Transverse colon (tissue), 4 donors: ENCODE results near the gene B3GNT7. TPM values are rescaled to one million over a fixed set of nuclear protein-coding genes. Genes with fewer than 3 reads are reported as not detected.

Experiments
- DNase-seq: peaks from one replicate; pipeline ENCODE4 v3.0.0-alpha.2; 2019
- H3K27ac ChIP-seq, 4 donors: fragments of 200-600 bp; sonication (generic); 2 replicates each; pipeline ENCODE4 v1.5.1; 2016 to 2018; ENCODE audit warnings: inconsistent platforms in 4 of 4
- H3K27me3 ChIP-seq: fragments of 200-600 bp; sonication (generic); 2 replicates; pipeline ENCODE4 v1.5.1; 2017; ENCODE audit warnings: inconsistent platforms
- H3K36me3 ChIP-seq, 4 donors: fragments of 200-600 bp; sonication (generic); 2 replicates each; pipeline ENCODE4 v1.5.1; 2017 to 2019; ENCODE audit warnings: inconsistent platforms in 4 of 4
- H3K4me1 ChIP-seq, 4 donors: fragments of 200-600 bp; sonication (generic); 2 replicates each; pipeline ENCODE4 v1.5.1; 2017 to 2020; ENCODE audit warnings: inconsistent platforms in 4 of 4
- H3K4me3 ChIP-seq, 4 donors: fragments of 200-600 bp; sonication (generic); 1 replicate in 1 of 4; 2 replicates in 3 of 4; pipeline versions ENCODE4 v1.5.1 to v1.6.1; 2017 to 2019; ENCODE audit warnings: inconsistent platforms in 4 of 4
- H3K9me3 ChIP-seq, 2 donors: fragments of 200-600 bp; sonication (generic); 2 replicates each; pipeline ENCODE4 v1.5.1; 2017 to 2019; ENCODE audit warnings: inconsistent platforms in 2 of 2
- CTCF ChIP-seq, 5 experiments: fragments of 200-600 bp in 3 of 5; fragments of 450-650 bp in 2 of 5; sonication (generic) in 3 of 5; IDR thresholded peaks; 1 replicate in 2 of 5; 2 replicates in 3 of 5; pipeline ENCODE4 v1.5.1; 2016 to 2017; ENCODE audit warnings: antibody characterized with exemption in 5 of 5, inconsistent platforms in 3 of 5, mild to moderate bottlenecking in 2 of 5, moderate library complexity in 1 of 5
- EP300 ChIP-seq: sonication (generic); formaldehyde crosslinking; IDR thresholded peaks from one replicate; pipeline ENCODE4 v1.6.1; 2017; ENCODE audit warnings: antibody characterized with exemption, low read depth
- POLR2A ChIP-seq: fragments of 450-650 bp; IDR thresholded peaks from one replicate; pipeline ENCODE4 v1.6.1; 2016; ENCODE audit warnings: antibody characterized with exemption, mild to moderate bottlenecking, moderate library complexity
- POLR2AphosphoS5 ChIP-seq, 3 donors: sonication (generic); formaldehyde crosslinking; IDR thresholded peaks; one replicate each; pipeline ENCODE4 v1.6.1; 2016; ENCODE audit warnings: antibody characterized with exemption in 3 of 3
- WGBS, 2 donors: methylation state at CpG; one replicate each; pipeline ENCODE4 v1.1.5; 2018; ENCODE audit warnings: low coverage in 1 of 2; 5-methylcytosine and 5-hydroxymethylcytosine counted together
- in situ Hi-C, 4 donors: fragments of 200-750 bp; cut with MboI; loops; one replicate each; pipeline versions ENCODE4 v1.15.0 to v1.15.1; 2017; ENCODE audit warnings: low sequenced_read_pairs in 3 of 4, low pct_ligation_motif_present in 1 of 4, low pct_unique_long_range_greater_than_20kb in 1 of 4
- intact Hi-C: fragments of 100-400 bp; cut with DNase I; formaldehyde crosslinking; loops from one replicate; pipeline ENCODE4 v1.15.1; 2023; ENCODE audit warnings: low total_unique reads
- total RNA-seq, 4 donors: library from RNA; depleted of rRNA; stranded (reverse); fragments of >200 nt; gene quantifications; one replicate each; pipeline ENCODE4 v1.1.0, GENCODE V29; 2016

The B3GNT7 gene
- total RNA-seq, 4 donors from 2014 or later: 41.8 to 113 (median 55.2) TPM

GRCh38 chr2:231411237-231411636 is 15.7 kb downstream of the B3GNT7 start:
- Histone ChIP-seq H3K4me3 (no peak overlapping the region), H3K27me3 (no peaks in the 10 kb centered on the region), H3K36me3 (no peaks in the 10 kb centered on the region), H3K27ac (peak overlapping the region; percentile 80 to 84 (median 82)), H3K9me3 (peaks cover 0 to 3% of the 10 kb centered on the region in 2 donors), H3K4me1 (peaks cover 6 to 48% (median 28%) of the 10 kb centered on the region in 4 donors)
- DNase-seq: no peak
- intact Hi-C loops: loop anchor here (5.0 kb wide), 1 partner anchor 309 kb away; no protein-coding TSS in a partner anchor
- no peak for TF ChIP-seq POLR2A
- in situ Hi-C loops: loop anchor here in 3 of 4 donors (5.0 to 25.0 kb wide), 5 partner anchors 174 to 306 kb away; no protein-coding TSS in a partner anchor
- 52 to 63% methylated on average over 3 of the region's 3 CpGs for WGBS, 2 donors

- peak; percentile 94 for DNase-seq
- Histone ChIP-seq H3K4me3 (peak overlapping the region; percentile 43 to 61 (median 48)), H3K36me3 (no peaks in the 10 kb centered on the region), H3K9me3 (peaks cover 0 to 3% of the 10 kb centered on the region in 2 donors), H3K4me1 (peaks cover 6 to 46% (median 28%) of the 10 kb centered on the region in 4 donors), H3K27me3 (no peaks in the 10 kb centered on the region), H3K27ac (peak overlapping the region; percentile 80 to 84 (median 82))
- intact Hi-C loops: loop anchor here (5.0 kb wide), 1 partner anchor 310 kb away; no protein-coding TSS in a partner anchor
- no peak for TF ChIP-seq EP300
- TF ChIP-seq POLR2AphosphoS5 (IDR thresholded peaks at IDR 0.05): peak in 1 of 3 donors; percentile 49
- TF ChIP-seq POLR2A: peak; percentile 50
- TF ChIP-seq CTCF (IDR thresholded peaks at IDR 0.05): peak; percentile 75 to 88 (median 85)
- in situ Hi-C loops: loop anchor here in 3 of 4 donors (5.0 to 25.0 kb wide), 5 partner anchors 175 to 307 kb away; no protein-coding TSS in a partner anchor
- 4 to 11% methylated on average over 8 to 65 of the region's 67 CpGs for WGBS, 2 donors
Measured at GRCh38 chr2:231411831-231412617, 16.5 kb downstream of the B3GNT7 start.

GRCh38 chr2:231412618-231412963 is 17.1 kb downstream of the B3GNT7 start:
- Histone ChIP-seq H3K27ac (peak overlapping the region; percentile 80 to 84 (median 82)), H3K9me3 (peaks cover 0 to 3% of the 10 kb centered on the region in 2 donors), H3K27me3 (no peaks in the 10 kb centered on the region), H3K4me1 (peaks cover 6 to 46% (median 28%) of the 10 kb centered on the region in 4 donors), H3K4me3 (peak overlapping the region in 3 of 4 donors; percentile 43 to 61 (median 52)), H3K36me3 (no peaks in the 10 kb centered on the region)
- 32% methylated on average over 9 of the region's 9 CpGs; no CpG with 5 or more reads in 1 of the 2 donors for WGBS, 2 donors
- TF ChIP-seq CTCF (IDR thresholded peaks at IDR 0.05): no peak
- no peak for TF ChIP-seq POLR2A
- no peak for TF ChIP-seq EP300
- no peak for TF ChIP-seq POLR2AphosphoS5 (IDR thresholded peaks at IDR 0.05)
- in situ Hi-C loops: loop anchor here in 3 of 4 donors (5.0 to 25.0 kb wide), 5 partner anchors 175 to 308 kb away; no protein-coding TSS in a partner anchor
- intact Hi-C loops: loop anchor here (5.0 kb wide), 1 partner anchor 310 kb away; no protein-coding TSS in a partner anchor
- no peak for DNase-seq

GRCh38 chr2:231413456-231413855 is 17.9 kb downstream of the B3GNT7 start:
- 85% methylated on average over 5 to 6 of the region's 6 CpGs for WGBS, 2 donors
- in situ Hi-C loops: loop anchor here in 3 of 4 donors (5.0 to 25.0 kb wide), 5 partner anchors 176 to 309 kb away; no protein-coding TSS in a partner anchor
- Histone ChIP-seq H3K36me3 (no peaks in the 10 kb centered on the region), H3K4me1 (peaks cover 6 to 46% (median 28%) of the 10 kb centered on the region in 4 donors), H3K9me3 (peaks cover 0 to 3% of the 10 kb centered on the region in 2 donors), H3K27ac (peak overlapping the region; percentile 80 to 84 (median 82)), H3K27me3 (no peaks in the 10 kb centered on the region), H3K4me3 (peak overlapping the region in 1 of 4 donors; percentile 18)
- intact Hi-C loops: loop anchor here (5.0 kb wide), 1 partner anchor 311 kb away; no protein-coding TSS in a partner anchor
- no peak for DNase-seq
- TF ChIP-seq POLR2A (no peak), POLR2AphosphoS5 (IDR thresholded peaks at IDR 0.05) (no peak), CTCF (IDR thresholded peaks at IDR 0.05) (no peak), EP300 (no peak)
